GM20431 (cell line): ENCODE measurements around the gene LRIG2.
"Not testable (repeated sequence)": the region's sequence is repeated elsewhere in the genome, so short reads cannot be mapped to it uniquely, and the experiment has no call there.

ENCODE experiments used
- in situ Hi-C: fragments of 300-500 bp; cut with MseI, MboI; formaldehyde crosslinking; loops from one replicate; pipeline ENCODE4 v1.15.0; 2020; ENCODE audit warnings: low sequenced_read_pairs; ENCODE audit not compliant: unreplicated experiment

Gene LRIG2

DNA sequence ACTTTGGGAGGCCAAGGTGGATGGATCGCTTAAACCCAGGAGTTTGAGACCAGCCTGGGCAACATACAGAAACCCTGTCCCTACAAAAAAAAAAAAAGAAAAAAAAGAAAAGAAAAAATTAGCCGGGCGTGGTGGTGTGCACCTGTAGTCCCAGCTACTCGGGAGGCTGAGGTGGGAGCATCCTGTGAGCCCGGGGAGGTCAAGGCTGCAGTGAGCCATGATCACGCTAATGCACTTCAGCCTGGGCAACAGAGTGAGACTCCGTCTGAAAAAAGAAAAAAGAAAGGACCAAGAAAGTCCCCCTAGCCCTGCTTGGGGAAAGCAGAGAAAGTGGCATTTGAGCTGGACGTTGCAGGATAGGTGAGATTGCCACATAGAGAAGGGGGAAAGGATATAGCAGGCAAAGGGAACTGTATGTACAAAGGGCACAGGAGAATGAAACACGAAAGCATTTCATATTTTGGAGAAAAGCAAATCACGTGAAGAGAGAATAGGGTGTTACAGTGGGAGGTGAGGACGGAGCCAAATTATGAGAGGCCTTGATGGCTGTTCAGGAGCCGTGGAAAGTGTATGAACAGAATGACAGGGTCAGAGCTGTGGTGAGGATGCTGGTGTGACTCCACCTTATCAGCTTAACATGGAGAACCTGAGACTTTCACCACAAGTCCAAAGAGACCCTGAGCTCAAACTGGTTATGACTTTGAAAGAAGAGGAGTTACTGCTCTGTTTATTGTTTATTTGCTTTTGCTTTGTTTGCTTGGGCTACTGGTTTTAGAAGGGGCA lies 19.5 kb upstream of the LRIG2 start:
- in situ Hi-C loops, result no loop called here

DNA sequence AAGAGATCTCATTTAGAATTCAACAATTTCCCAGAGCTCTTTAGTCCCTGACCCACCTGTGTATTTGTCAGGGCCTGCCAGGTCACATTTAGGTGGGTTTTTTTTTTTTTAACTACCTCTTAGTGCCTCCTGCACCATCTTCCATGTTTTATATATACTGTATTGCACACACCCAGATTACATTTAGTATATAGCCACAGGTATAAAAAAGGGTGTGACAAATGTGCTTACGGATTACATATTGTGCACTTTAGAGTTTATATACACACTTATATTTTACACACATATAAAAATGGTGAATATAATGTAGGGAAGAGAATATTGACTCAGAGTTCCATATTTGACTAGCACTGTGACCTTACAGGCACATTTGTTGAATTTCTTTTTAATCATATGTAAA lies 17.4 kb upstream of the LRIG2 start:
- in situ Hi-C loops, result no loop called here

DNA sequence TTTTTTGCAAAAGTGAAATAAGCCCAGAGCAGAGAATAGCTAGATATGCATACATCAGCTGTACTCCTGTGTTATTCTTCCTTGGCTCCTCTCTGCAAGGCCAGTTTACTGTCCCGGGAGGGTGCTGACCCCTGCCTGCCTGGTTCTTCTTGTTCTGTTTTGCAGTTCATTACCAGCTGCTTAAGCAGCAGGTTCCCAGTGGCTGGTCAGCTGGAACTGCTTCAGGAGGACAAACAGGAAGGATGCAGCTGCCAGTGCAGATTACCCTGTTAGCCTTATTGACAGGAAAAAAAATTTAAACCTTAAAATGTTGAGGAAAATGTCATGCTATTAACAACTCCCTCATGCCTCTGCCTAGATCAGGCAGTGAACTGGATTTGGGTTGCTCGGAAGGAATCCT lies 16.0 kb upstream of the LRIG2 start:
- in situ Hi-C loops, result no loop called here

DNA sequence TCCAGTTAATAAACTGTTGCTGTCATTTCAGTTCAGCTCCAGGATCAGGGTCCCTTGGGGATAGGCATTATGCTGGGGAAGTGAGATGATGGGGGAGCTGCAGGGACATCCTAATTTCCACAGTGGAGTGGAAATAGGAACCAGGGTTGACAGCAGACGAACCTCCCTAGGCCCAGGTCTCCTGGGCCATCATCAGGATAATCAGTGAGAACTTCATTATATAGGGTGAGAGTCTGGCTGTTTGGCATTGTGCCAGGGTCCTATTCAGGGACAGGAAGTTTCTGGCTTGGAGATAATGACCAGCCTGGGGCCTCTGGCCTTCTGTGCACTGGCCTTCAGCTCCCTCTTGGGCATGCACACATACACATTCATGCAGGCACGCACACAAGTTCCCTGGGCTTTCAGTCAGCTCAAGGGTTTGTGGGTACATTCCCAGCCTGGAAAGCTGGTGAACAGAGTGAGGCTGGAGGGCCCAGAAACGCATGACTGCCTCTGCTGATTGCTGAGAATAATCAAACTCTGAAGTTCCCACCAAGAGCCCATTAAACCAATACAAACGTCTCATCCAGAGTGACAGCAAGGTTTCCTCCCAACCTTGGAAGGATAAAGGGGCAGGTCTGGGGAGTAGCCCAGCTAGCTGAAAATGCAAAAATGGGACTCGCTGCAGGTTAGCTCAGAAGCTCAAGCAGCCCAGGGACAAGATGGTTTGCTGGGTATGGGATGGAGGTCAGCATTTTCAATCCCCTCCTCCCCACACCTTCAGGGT lies 13.9 kb upstream of the LRIG2 start:
- in situ Hi-C loops, result no loop called here

DNA sequence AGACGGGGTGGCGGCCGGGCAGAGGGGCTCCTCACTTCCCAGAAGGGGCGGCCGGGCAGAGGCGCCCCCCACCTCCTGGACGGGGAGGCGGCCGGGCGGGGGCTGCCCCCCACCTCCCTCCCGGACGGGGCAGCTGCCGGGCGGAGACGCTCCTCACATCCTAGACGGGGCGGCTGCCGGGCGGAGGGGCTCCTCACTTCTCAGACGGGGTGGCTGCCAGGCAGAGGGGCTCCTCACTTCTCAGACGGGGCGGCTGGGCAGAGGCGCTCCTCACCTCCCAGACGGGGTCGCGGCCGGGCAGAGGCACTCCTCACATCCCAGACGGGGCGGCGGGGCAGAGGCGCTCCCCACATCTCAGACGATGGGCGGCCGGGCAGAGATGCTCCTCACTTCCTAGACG lies 9.5 kb upstream of the LRIG2 start:
- in situ Hi-C loops, result not testable (repeated sequence)

DNA sequence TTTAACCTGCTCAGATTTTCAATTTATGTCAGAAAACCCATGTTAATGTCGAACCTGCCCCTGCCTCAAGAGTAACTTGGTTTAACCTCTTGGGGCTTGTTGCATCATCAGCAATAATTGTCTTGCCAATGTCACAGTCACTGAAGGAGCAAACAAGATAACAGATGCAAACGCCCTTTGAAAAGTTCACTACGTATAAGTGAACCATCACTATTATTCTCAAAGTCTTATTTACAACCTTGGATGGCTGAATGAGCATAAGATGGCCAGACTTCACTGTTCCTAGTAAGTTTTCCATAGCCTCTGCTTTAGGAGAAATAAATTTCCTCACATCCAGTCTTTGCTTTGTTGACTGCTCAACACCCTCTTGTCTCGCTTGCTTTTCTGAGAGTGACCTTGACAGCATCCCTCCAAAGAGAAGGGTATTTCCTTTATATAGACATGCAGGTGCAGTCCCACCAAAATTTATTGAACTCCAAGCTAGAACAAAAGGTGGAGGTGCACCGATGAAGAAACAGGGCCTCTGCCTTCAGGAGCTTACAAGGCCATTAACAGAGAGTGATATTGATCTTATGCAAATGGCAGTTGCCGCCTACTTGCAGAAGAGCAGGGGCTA lies 749 bp upstream of the LRIG2 start:
- in situ Hi-C loops, result no loop called here

DNA sequence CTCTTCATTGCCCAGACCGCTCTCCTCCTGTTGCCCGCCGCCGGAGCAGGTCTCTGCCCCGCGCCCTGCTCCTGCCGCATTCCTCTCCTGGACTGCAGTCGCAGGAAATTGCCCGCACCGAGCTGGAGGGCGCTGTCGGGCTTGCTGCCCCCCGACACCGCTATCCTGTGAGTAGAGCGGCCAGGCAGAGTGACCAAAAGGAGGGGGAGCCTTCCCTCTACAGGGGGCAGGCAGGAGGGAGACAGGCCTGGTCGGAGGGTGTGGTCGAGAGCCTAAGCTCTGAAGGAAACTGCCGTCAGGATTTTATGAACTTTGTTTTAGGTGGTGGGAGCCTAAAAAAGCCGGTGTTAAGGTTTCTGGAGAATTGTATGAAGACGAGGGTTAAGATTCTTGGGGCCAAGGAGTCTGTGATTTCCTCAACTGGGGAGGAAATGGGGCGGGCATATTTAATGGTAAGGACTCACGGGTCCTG lies 517 bp downstream of the LRIG2 start:
- in situ Hi-C loops, result no loop called here

DNA sequence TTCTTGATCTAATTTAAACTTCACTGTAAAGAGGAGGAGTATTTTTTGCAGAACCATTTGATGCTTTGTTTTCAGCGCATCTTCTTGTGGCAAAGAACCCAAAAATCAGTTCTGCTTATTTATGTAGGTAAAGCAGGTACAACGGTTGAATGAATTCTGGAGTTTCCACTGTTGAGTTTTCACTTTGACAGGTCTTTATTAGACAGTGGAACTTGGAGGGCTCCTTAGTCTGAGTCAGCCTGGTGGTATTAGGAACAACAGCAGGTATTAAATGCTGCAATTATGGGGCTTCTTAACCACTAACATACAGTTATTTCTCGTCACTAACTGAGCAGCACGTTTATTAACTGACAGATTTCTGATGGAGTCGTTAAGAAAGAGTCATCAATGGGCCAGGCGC lies 1.2 kb downstream of the LRIG2 start:
- in situ Hi-C loops, result no loop called here

DNA sequence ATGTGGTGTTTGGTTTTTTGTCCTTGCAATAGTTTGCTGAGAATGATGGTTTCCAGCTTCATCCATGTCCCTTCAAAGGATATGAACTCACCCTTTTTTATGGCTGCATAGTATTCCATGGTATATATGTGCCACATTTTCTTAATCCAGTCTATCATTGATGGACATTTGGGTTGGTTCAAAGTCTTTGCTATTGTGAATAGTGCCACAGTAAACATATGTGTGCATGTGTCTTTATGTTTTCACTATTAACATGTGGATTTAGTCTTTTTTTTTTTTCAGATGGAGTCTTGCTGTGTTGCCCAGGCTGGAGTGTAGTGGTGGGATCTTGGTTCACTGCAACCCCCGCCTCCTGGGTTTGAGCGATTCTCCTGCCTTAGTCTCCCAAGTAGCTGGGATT lies 5.0 kb downstream of the LRIG2 start:
- in situ Hi-C loops, result not testable (repeated sequence)

DNA sequence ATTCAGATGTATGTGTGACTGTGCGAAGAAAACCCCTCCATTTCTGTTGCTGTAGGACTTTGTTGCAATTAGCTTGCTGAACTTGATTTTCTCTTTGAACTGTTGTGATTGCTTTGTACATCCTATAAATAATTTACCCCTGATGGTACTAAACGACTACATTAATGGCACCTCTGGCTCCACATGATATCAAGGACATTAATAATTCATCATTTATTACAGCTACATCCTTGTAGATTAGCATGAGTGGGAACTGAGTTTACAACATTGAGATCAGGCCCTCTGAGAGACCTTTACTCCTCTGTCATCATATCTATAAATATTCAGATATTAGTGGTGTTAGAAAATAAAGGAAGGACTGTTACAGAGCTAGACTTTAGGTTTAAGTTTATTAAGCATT lies 13.5 kb downstream of the LRIG2 start:
- in situ Hi-C loops, result no loop called here

DNA sequence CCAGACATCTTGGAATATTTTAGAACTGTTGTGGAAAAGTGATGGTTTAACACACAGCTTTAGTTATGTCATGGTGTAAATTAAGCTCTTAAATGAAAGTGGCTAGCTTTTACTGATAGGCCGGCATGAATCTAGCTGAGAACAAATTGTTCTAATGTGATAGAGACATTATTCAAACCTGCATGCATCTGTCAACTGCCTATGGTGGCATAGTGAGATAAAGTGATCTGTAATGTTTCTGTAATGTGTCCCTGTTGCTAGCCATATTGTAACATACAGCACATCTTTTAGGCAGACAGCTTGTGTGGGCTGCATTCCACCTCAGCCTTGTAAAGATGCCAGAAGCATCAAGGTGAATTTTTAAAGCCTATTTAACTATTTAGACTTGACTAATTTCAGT lies 16.0 kb downstream of the LRIG2 start:
- in situ Hi-C loops, result no loop called here

DNA sequence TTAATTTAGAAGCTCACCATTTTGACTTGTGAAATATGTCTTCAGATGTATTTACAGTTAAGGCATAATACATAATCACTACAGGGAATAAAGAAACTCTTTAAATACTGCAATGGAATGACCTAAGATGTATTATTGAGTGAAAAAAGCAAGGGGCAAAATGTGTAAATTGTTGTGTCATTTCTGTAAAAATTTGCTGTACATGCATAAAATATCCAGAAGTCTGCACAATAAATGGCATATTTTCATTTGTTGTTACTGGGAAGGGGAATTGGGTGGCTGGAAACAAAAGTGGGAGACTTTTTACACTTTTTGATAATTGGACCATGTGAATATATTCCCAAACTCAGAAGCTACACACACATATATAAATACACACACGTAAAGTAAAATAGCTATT lies 17.1 kb downstream of the LRIG2 start:
- in situ Hi-C loops, result no loop called here

DNA sequence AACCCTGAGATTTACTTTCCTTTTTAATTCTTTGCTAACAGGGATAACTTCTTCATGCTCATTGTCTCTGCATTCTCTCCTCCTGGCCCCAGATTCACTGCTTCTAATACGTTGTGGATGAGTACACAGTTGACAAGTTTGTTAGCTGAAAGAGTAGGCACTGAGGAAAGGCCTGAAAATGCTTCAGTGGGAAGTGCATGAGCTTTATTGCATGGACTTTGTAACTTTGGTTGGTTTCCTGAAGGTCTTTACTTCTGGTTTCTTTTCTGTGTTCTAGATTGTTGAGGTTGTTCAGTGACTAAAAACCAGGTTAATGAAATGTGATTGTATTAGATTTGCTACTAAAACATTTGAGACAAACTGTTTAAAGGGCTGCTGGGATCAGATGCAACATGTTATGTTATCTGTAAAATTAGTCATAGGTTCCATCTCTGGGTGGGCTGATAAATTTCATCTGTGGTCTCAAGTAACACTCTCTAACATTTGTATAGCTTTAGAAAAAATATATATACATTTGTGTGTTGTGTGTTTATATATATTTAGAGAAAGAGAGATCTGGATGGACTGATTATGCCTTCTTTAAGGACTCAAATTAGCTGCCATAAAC lies 19.1 kb downstream of the LRIG2 start:
- in situ Hi-C loops, result no loop called here

DNA sequence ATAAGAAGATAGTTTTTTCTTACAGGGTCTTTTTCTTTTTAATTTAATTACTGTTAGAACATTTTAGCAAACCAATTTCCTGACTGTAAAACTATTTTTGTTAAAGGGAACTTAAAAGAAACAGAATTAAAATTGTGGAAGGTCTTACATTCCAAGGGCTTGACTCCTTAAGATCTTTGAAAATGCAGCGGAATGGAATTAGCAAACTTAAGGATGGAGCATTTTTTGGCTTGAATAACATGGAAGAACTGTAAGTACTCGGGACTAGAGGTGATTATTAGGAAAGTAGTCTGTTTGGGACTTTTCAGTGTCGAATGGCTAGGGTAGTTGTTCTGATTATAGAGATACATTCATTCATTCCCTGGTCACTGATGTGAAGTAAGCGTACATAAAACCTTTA lies 21.5 kb downstream of the LRIG2 start:
- in situ Hi-C loops, result no loop called here

DNA sequence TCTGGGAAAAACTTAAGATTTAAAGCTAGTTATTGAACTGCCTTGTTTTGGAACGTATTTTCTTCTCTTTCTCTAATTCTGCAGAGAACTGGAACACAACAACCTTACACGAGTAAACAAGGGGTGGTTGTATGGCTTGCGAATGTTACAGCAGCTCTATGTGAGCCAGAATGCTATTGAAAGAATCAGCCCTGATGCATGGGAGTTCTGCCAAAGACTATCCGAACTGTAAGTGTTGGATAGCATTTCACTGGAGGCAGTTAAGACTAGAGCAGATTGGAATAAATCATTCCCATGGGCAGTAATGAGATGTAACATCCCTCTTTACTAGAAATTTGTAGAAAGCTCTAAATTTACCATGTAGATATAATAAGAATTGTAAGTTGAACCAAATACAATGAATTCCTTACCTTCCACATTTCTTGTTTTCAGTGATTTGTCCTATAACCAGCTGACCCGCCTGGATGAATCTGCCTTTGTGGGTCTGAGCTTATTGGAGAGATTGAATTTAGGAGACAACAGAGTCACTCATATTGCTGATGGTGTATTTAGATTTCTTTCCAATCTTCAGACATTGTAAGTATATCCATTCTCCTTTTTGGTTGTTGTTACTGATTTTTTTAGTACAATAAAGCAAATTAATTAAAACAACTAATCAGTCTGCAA lies 22.9 kb downstream of the LRIG2 start:
- in situ Hi-C loops, result no loop called here

DNA sequence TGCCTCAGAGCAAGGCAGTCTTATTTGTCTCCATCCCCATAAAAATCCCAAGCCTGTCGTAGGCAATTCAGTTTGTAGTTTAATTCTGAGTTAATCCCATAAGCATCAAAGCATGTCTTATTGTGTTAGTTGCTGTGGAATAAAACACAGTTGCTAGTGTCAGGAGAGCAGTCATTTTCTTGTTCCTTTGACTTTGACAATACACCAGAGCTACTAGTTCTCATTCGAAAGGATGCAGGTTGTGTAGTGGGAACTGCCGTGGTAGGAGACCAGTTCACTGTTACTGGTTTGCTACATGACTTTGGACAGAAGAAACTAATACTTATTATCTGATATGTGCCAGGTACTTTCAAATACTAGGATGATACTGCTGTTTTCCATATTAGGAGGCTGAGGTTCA lies 23.5 kb downstream of the LRIG2 start:
- in situ Hi-C loops, result no loop called here

DNA sequence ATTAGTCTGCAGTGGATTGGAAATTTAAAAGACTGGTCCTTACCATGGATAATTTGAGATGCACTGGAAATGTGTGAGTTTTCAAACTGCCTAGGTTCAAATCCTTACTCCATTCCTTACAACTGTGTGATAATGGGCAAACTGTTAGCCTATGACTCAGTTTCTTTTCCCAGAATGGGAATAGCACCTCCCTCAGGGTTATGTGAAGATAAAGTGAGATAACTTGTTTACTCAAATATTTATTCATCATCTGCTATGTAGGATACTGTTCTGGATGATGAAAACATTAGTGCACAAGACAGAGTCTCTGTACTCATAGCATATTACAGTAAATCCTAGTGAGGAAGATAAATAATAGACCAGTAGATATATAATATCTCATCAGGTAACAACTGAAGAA lies 28.6 kb downstream of the LRIG2 start:
- in situ Hi-C loops, result no loop called here

DNA sequence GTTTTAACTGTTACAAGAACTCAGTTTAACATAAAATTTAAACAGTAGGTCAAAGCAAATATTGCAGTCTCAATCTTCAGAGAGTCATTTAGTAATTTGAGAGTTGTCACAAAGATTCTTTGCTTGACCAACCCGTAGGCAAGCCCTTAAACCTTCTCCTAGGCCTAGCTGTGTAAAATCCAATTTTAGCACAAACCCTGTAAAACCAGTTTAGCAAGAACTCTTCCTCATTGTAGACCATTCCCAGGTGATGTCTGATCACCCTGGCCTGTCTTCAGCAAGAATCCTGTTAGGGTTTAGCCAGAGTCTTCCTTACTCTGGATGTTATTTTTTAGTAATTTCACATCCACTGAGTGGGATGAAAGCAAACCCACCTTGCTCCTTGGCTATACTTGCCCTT lies 30.1 kb downstream of the LRIG2 start:
- in situ Hi-C loops, result no loop called here

DNA sequence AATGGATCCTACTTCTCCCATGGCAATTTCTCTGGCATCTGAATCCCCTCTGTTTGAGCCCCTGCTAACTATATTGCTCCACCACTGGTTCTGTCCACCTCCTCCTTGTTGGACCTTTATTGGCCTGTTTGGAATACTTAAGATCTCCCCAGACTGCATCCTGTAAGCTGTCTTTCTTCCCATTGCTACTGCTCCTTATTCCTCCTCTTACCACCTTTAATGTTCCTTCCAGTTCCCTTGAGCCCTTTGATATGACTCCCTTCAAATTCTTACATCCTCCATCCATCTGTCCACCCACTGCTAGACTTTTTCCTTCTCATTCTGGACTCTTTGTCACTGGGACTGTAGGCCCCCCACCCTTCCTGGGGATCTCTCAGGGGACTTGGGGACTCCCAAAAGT lies 31.0 kb downstream of the LRIG2 start:
- in situ Hi-C loops, result no loop called here

DNA sequence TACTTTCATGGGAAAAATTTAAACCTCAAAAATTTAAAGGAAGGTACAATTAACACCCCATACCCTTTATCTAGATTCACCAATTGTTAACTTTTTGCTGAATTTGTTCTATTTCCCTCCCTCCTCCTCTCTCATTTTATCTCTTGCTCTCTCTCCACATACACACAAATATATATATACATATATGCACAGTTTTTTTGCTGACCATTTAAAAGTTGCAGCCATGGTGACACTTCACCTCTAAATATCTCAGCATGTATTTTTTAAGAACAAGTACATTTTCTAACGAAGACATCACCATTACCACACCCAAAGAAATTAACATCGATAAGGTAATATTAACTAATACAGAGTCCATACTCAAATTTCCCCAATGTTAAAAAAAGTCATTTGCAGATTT lies 33.9 kb downstream of the LRIG2 start:
- in situ Hi-C loops, result no loop called here
